Neural cell (in vitro differentiated cells): ENCODE data around the gene HS6ST2. TPM values are rescaled to one million over a fixed set of nuclear protein-coding genes. Genes with fewer than 3 reads are reported as not detected.

Experiments used
- H2AFZ ChIP-seq: fragments of 200-600, 300-800 bp; sonication (generic), shearing (Covaris generic); 2 replicates; pipeline ENCODE4 v1.6.0; 2014; ENCODE audit warnings: low read depth, mild to moderate bottlenecking, antibody characterized with exemption, low read length, moderate library complexity
- H3F3A ChIP-seq: fragments of 200-600 bp; shearing (Covaris generic); 2 replicates; pipeline ENCODE4 v1.6.1; 2016; ENCODE audit warnings: mild to moderate bottlenecking, moderate library complexity, mixed read lengths, antibody characterized with exemption, low read length; ENCODE audit not compliant: insufficient read depth, poor library complexity, severe bottlenecking
- H3K27ac ChIP-seq: fragments of 200-600, 300-800 bp; sonication (generic), shearing (Covaris generic); 2 replicates; pipeline ENCODE4 v1.5.1; 2014; ENCODE audit warnings: mild to moderate bottlenecking, low read length, moderate library complexity
- H3K27me3 ChIP-seq: fragments of 300-800, 200-600 bp; sonication (generic), shearing (Covaris generic); 2 replicates; pipeline ENCODE4 v1.6.0; 2014; ENCODE audit warnings: mild to moderate bottlenecking, low read depth, low read length, moderate library complexity; ENCODE audit not compliant: insufficient read depth
- H3K36me3 ChIP-seq: fragments of 300-800, 200-600 bp; sonication (generic), shearing (Covaris generic); 2 replicates; pipeline ENCODE4 v1.5.1; 2014; ENCODE audit warnings: mild to moderate bottlenecking, antibody characterized with exemption, low read length, moderate library complexity; ENCODE audit not compliant: insufficient read depth
- H3K4me2 ChIP-seq: fragments of 300-800, 200-600 bp; sonication (generic), shearing (Covaris generic); 2 replicates; pipeline ENCODE4 v1.6.0; 2014; ENCODE audit warnings: mild to moderate bottlenecking, low read length
- H3K4me3 ChIP-seq: fragments of 300-800, 200-600 bp; sonication (generic), shearing (Covaris generic); 2 replicates; pipeline ENCODE4 v1.5.1; 2014; ENCODE audit warnings: mild to moderate bottlenecking, low read length, moderate library complexity
- H3K79me2 ChIP-seq: fragments of 200-600 bp; shearing (Covaris generic); replicated peaks from 2 replicates; pipeline ENCODE4 v1.6.0; 2014; ENCODE audit warnings: mild to moderate bottlenecking, low read length, moderate library complexity; ENCODE audit not compliant: insufficient read depth
- H3K9ac ChIP-seq: fragments of 300-800, 200-600 bp; sonication (generic), shearing (Covaris generic); 2 replicates; pipeline ENCODE4 v1.6.1; 2016; ENCODE audit warnings: mild to moderate bottlenecking, low read length, mixed read lengths
- H3K9me2 ChIP-seq: fragments of 200-600 bp; shearing (Covaris generic); 2 replicates; pipeline ENCODE4 v1.6.1; 2016; ENCODE audit warnings: mild to moderate bottlenecking, low read length, mixed read lengths; ENCODE audit not compliant: insufficient read depth
- H3K9me3 ChIP-seq: fragments of 200-600, 300-800 bp; sonication (generic), shearing (Covaris generic); 2 replicates; pipeline ENCODE4 v1.6.1; 2016; ENCODE audit warnings: mild to moderate bottlenecking, mixed run types, low read length, moderate library complexity, mixed read lengths
- H4K20me1 ChIP-seq: fragments of 200-600 bp; shearing (Covaris generic); 2 replicates; pipeline ENCODE4 v1.6.1; 2016; ENCODE audit warnings: mild to moderate bottlenecking, mixed run types; ENCODE audit not compliant: insufficient read depth
- CTCF ChIP-seq: fragments of 450-650 bp; IDR thresholded peaks from 2 replicates; pipeline ENCODE4 v1.5.1; 2014; ENCODE audit warnings: antibody characterized with exemption, mild to moderate bottlenecking, moderate library complexity; ENCODE audit not compliant: poor library complexity, severe bottlenecking
- EP300 ChIP-seq: fragments of 450-650 bp; conservative IDR thresholded peaks from 2 replicates; pipeline ENCODE4 v1.6.1; 2014; ENCODE audit warnings: antibody characterized with exemption, mild to moderate bottlenecking, moderate library complexity; ENCODE audit not compliant: poor library complexity, severe bottlenecking
- EZH2 ChIP-seq: fragments of 200-600, 300-800 bp; shearing (Covaris generic), sonication (generic); IDR thresholded peaks from 2 replicates; pipeline ENCODE4 v1.6.1; 2014; ENCODE audit warnings: antibody characterized with exemption, low read length, borderline replicate concordance, mild to moderate bottlenecking; ENCODE audit not compliant: insufficient read depth, poor library complexity, severe bottlenecking
- MXI1 ChIP-seq: fragments of 450-650 bp; conservative IDR thresholded peaks from 2 replicates; pipeline ENCODE4 v1.6.1; 2014; ENCODE audit warnings: antibody characterized with exemption, mild to moderate bottlenecking; ENCODE audit not compliant: poor library complexity, severe bottlenecking
- POLR2AphosphoS5 ChIP-seq: IDR thresholded peaks from 2 replicates; pipeline ENCODE4 v1.6.1; 2012
- RAD21 ChIP-seq: fragments of 450-650 bp; conservative IDR thresholded peaks from 2 replicates; pipeline ENCODE4 v1.6.1; 2014; ENCODE audit warnings: antibody characterized with exemption, mild to moderate bottlenecking, moderate library complexity
- SMC3 ChIP-seq: fragments of 450-650 bp; conservative IDR thresholded peaks from 2 replicates; pipeline ENCODE4 v1.6.1; 2014; ENCODE audit warnings: antibody characterized with exemption, mild to moderate bottlenecking, moderate library complexity; ENCODE audit not compliant: poor library complexity
- TAF1 ChIP-seq: IDR thresholded peaks from 2 replicates; pipeline ENCODE4 v1.6.1; 2012; ENCODE audit warnings: low read depth
- polyA plus RNA-seq: library from polyadenylated mRNA; depleted of rRNA; stranded (reverse); fragments of >200 nt; gene quantifications from 2 replicates; pipeline ENCODE4 v1.2.3, GENCODE V29; 2014
- TF ChIP-seq, protein P1 (sequence below): IDR thresholded peaks from 2 replicates; pipeline ENCODE4 v1.6.1; 2012; ENCODE audit warnings: borderline replicate concordance

Gene HS6ST2
- polyA plus RNA-seq, 1 donor from 2014 or later = 43.0 TPM

GRCh38 chrX:132858018-132858417 is 100.4 kb downstream of the HS6ST2 start:
- no peak overlapping the region for H2AFZ ChIP-seq

DNA sequence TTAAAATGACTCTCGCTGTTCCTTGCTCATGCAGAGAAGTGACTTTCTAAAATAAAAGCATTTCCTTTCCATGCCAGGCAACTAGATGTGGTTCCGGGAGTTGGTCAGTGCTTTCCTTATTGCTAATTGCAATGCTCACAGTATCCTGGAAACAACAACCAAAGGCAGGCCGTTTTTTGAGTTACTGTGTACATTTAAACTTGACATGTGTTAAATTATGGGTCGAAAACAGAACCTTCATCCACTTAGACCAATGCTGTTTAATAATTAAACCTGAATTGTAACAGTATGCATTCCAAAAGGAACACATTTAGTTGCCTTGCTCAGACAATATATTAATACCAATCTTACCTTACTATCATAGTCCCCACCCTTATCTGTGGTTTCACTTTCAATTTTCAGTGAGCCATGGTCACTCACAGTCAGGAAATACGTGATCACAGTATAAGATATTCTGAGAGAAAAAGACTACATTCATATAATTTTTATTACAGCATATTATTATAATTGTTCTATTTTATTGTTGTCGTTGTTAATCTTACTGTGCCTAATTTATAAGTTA is 102.6 kb downstream of the HS6ST2 start:
- no peak overlapping the region for H2AFZ ChIP-seq
- no peak overlapping the region for H3K4me2 ChIP-seq
- no peaks in the 10 kb centered on the region for H4K20me1 ChIP-seq
- H3K79me2 ChIP-seq = no peaks in the 10 kb centered on the region
- H3K36me3 ChIP-seq = no peaks in the 10 kb centered on the region
- H3K9me3 ChIP-seq = no peaks in the 10 kb centered on the region
- no peak for TF ChIP-seq SMC3
- TF ChIP-seq EP300 = no peak
- TF ChIP-seq, protein P1, sequence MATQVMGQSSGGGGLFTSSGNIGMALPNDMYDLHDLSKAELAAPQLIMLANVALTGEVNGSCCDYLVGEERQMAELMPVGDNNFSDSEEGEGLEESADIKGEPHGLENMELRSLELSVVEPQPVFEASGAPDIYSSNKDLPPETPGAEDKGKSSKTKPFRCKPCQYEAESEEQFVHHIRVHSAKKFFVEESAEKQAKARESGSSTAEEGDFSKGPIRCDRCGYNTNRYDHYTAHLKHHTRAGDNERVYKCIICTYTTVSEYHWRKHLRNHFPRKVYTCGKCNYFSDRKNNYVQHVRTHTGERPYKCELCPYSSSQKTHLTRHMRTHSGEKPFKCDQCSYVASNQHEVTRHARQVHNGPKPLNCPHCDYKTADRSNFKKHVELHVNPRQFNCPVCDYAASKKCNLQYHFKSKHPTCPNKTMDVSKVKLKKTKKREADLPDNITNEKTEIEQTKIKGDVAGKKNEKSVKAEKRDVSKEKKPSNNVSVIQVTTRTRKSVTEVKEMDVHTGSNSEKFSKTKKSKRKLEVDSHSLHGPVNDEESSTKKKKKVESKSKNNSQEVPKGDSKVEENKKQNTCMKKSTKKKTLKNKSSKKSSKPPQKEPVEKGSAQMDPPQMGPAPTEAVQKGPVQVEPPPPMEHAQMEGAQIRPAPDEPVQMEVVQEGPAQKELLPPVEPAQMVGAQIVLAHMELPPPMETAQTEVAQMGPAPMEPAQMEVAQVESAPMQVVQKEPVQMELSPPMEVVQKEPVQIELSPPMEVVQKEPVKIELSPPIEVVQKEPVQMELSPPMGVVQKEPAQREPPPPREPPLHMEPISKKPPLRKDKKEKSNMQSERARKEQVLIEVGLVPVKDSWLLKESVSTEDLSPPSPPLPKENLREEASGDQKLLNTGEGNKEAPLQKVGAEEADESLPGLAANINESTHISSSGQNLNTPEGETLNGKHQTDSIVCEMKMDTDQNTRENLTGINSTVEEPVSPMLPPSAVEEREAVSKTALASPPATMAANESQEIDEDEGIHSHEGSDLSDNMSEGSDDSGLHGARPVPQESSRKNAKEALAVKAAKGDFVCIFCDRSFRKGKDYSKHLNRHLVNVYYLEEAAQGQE = no peak
- no peak for TF ChIP-seq CTCF
- no peak overlapping the region for H3K9ac ChIP-seq
- H3K9me2 ChIP-seq = no peaks in the 10 kb centered on the region
- no peak overlapping the region for H3K27ac ChIP-seq
- H3K27me3 ChIP-seq = no peaks in the 10 kb centered on the region
- H3F3A ChIP-seq = no peaks in the 10 kb centered on the region
- H3K4me3 ChIP-seq = no peak overlapping the region

More at GRCh38 chrX:132858018-132858417, 100.4 kb downstream of the HS6ST2 start:
- Histone ChIP-seq H3K9me2 (no peaks in the 10 kb centered on the region), H3K4me3 (no peak overlapping the region), H3K9ac (no peak overlapping the region), H3K4me2 (no peak overlapping the region), H3K79me2 (no peaks in the 10 kb centered on the region), H3K9me3 (no peaks in the 10 kb centered on the region), H3F3A (no peaks in the 10 kb centered on the region), H4K20me1 (no peaks in the 10 kb centered on the region), H3K27ac (no peak overlapping the region), H3K36me3 (no peaks in the 10 kb centered on the region), H3K27me3 (no peaks in the 10 kb centered on the region)
- TF ChIP-seq CTCF (no peak), SMC3 (no peak), EP300 (no peak), POLR2AphosphoS5 (no peak), TAF1 (no peak), MXI1 (no peak), RAD21 (no peak), EZH2 (no peak)
- TF ChIP-seq, protein P1 = no peak
